Stimulated activated naive CD8-positive, alpha-beta T cell treated with anti-CD3 and anti-CD28 coated beads, Interleukin-15, Interleukin-2, amounts not matched to agents 100 U/mL and 50 U/mL, for 24 hours (primary cell): Measurements from ENCODE around the gene FREY1.

Experiments
- ATAC-seq: fragments of 150-1000 bp; cut with Tn5 transposase; one replicate; pipeline ENCODE4 v1.10.0; 2021
- DNase-seq: peaks from one replicate; pipeline ENCODE4 v3.0.0; 2021

The FREY1 gene

GRCh38 chr11:45906965-45907611 lies at the start of gene FREY1:
TSS of gene FREY1 (minus strand) at chr11:45907271. CDS start at chr11:45907245, 26 bp downstream.
- no peak for DNase-seq
- no peak for ATAC-seq

- no peak for ATAC-seq
- no peak for DNase-seq
Observed at GRCh38 chr11:45949992-45950407, 42.9 kb upstream of the FREY1 start.

- DNase-seq (no peak), ATAC-seq (no peak)
Observed at GRCh38 chr11:45948356-45948755, 41.3 kb upstream of the FREY1 start.

GRCh38 chr11:45947885-45948284 lies 40.8 kb upstream of the FREY1 start:
- DNase-seq = no peak
- ATAC-seq = no peak

GRCh38 chr11:45945397-45945999 lies 38.4 kb upstream of the FREY1 start:
- ATAC-seq (no peak), DNase-seq (no peak)

- ATAC-seq = no peak
Observed at GRCh38 chr11:45942381-45942780, 35.3 kb upstream of the FREY1 start.

GRCh38 chr11:45941285-45941684 lies 34.2 kb upstream of the FREY1 start:
- ATAC-seq (no peak), DNase-seq (no peak)

More at GRCh38 chr11:45942381-45942780, 35.3 kb upstream of the FREY1 start:
- DNase-seq = no peak

GRCh38 chr11:45939836-45940235 lies 32.8 kb upstream of the FREY1 start:
- ATAC-seq = no peak
- no peak for DNase-seq

GRCh38 chr11:45937916-45938315 lies 30.8 kb upstream of the FREY1 start:
- DNase-seq (no peak), ATAC-seq (no peak)

- DNase-seq (no peak), ATAC-seq (no peak)
Observed at GRCh38 chr11:45936511-45937054, 29.5 kb upstream of the FREY1 start.

- ATAC-seq = no peak
Observed at GRCh38 chr11:45935349-45936064, 28.4 kb upstream of the FREY1 start.

GRCh38 chr11:45934580-45935318 lies 27.7 kb upstream of the FREY1 start:
- DNase-seq (no peak), ATAC-seq (no peak)

More at GRCh38 chr11:45935349-45936064, 28.4 kb upstream of the FREY1 start:
- DNase-seq = no peak

GRCh38 chr11:45933846-45934579 lies 26.9 kb upstream of the FREY1 start:
- DNase-seq = no peak

GRCh38 chr11:45933131-45933831 lies 26.2 kb upstream of the FREY1 start:
- DNase-seq = no peak
- no peak for ATAC-seq

More at GRCh38 chr11:45933846-45934579, 26.9 kb upstream of the FREY1 start:
- no peak for ATAC-seq

GRCh38 chr11:45932217-45932616 lies 25.1 kb upstream of the FREY1 start:
- no peak for ATAC-seq
- no peak for DNase-seq

- DNase-seq = no peak
- no peak for ATAC-seq
Observed at GRCh38 chr11:45931739-45932138, 24.7 kb upstream of the FREY1 start.

- ATAC-seq (no peak), DNase-seq (peak; percentile 2)
Observed at GRCh38 chr11:45930951-45931570, 24.0 kb upstream of the FREY1 start.

- DNase-seq (peak; percentile 30), ATAC-seq (peak; percentile 33)
Observed at GRCh38 chr11:45930031-45930794, 23.1 kb upstream of the FREY1 start.

GRCh38 chr11:45929486-45930030 lies 22.5 kb upstream of the FREY1 start:
- ATAC-seq (no peak), DNase-seq (peak; percentile 6)
